Spleen (tissue), 7 donors: ENCODE results near the gene SYT14.

ENCODE experiments used
- POLR2A ChIP-seq, 3 donors: fragments of 450-650 bp; IDR thresholded peaks; one replicate each; pipeline ENCODE4 v1.5.1; 2017; ENCODE audit warnings: antibody characterized with exemption in 3 of 3, mild to moderate bottlenecking in 1 of 3
- TF ChIP-seq, protein P1 (sequence below), 11 experiments: fragments of 200-600 bp in 7 of 11; fragments of 450-650 bp in 4 of 11; sonication (generic) in 4 of 11; IDR thresholded peaks in 8 of 11; conservative IDR thresholded peaks in 3 of 11; 1 replicate in 7 of 11; 2 replicates in 4 of 11; pipeline versions ENCODE4 v1.4.0 to v1.8.0; 2016 to 2021; ENCODE audit warnings: antibody characterized with exemption in 11 of 11, inconsistent platforms in 4 of 11, mild to moderate bottlenecking in 1 of 11
- donor health status: DM: no; HTN: no; CAD: no; lungs with moderate emphysema.
- donor health status: DM: no; HTN: no; CAD: no.
- donor health status: DM: no; HTN: no; CAD: no.

DNA sequence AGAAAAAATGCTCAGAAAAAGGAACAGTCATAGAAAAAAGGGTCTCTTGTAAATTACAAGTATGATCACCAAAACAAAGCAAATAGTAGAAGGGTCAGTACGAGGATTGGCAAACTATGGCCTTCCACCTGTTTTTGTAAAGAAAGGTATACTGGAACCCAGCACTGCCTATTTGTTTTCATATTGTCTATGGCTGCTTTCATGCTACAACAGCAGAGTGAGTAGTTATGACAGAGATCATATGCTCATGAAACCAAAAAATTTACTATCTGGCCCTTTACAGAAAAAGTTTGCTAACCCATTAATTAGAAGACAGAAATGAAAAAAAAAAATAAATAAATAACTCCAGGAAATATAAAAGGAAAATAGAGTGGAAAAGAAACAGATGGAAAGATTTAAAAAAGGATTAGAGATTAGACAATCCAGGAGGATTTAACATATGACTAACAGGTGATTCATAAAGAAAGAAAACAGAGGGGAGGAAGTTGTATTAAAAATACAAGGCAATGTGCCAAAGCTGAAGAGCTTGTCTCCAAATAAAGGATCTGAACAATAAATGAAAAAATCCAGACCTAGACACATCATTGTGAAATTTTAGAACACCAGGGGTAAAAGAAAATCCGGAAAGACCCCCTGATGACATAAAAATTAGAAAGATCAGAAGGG lies 186.0 kb downstream of the SYT14 start:
- TF ChIP-seq, protein P1, sequence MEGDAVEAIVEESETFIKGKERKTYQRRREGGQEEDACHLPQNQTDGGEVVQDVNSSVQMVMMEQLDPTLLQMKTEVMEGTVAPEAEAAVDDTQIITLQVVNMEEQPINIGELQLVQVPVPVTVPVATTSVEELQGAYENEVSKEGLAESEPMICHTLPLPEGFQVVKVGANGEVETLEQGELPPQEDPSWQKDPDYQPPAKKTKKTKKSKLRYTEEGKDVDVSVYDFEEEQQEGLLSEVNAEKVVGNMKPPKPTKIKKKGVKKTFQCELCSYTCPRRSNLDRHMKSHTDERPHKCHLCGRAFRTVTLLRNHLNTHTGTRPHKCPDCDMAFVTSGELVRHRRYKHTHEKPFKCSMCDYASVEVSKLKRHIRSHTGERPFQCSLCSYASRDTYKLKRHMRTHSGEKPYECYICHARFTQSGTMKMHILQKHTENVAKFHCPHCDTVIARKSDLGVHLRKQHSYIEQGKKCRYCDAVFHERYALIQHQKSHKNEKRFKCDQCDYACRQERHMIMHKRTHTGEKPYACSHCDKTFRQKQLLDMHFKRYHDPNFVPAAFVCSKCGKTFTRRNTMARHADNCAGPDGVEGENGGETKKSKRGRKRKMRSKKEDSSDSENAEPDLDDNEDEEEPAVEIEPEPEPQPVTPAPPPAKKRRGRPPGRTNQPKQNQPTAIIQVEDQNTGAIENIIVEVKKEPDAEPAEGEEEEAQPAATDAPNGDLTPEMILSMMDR (IDR thresholded peaks at IDR 0.05 in 8 of 11, conservative IDR thresholded peaks at IDR 0.05 in 3 of 11): no peak
- TF ChIP-seq POLR2A (IDR thresholded peaks at IDR 0.05): no peak
